GM06990 (cell line): ENCODE data around the gene KIF25.

Experiments used
- DNase-seq: peaks from one replicate; pipeline ENCODE4 v3.0.0-alpha.2; 2011; ENCODE audit not compliant: insufficient read length; ENCODE audit errors: extremely low read depth
- H3K27me3 ChIP-seq: replicated peaks from 2 replicates; pipeline ENCODE4 v1.6.0; 2011; ENCODE audit warnings: low read length; ENCODE audit not compliant: control insufficient read depth, insufficient read depth
- H3K36me3 ChIP-seq: 2 replicates; pipeline ENCODE4 v1.5.1; 2011; ENCODE audit warnings: low read length; ENCODE audit not compliant: control insufficient read depth, insufficient read depth
- H3K4me3 ChIP-seq: replicated peaks from 2 replicates; pipeline ENCODE4 v1.5.1; 2011; ENCODE audit warnings: low read depth, mild to moderate bottlenecking, control low read depth, low read length
- TF ChIP-seq, protein P1 (sequence below): IDR thresholded peaks from 2 replicates; pipeline ENCODE4 v1.5.1; 2011; ENCODE audit warnings: low read length, control low read depth, mild to moderate bottlenecking, inconsistent platforms; ENCODE audit not compliant: insufficient read depth, poor library complexity, severe bottlenecking

KIF25 gene

DNA sequence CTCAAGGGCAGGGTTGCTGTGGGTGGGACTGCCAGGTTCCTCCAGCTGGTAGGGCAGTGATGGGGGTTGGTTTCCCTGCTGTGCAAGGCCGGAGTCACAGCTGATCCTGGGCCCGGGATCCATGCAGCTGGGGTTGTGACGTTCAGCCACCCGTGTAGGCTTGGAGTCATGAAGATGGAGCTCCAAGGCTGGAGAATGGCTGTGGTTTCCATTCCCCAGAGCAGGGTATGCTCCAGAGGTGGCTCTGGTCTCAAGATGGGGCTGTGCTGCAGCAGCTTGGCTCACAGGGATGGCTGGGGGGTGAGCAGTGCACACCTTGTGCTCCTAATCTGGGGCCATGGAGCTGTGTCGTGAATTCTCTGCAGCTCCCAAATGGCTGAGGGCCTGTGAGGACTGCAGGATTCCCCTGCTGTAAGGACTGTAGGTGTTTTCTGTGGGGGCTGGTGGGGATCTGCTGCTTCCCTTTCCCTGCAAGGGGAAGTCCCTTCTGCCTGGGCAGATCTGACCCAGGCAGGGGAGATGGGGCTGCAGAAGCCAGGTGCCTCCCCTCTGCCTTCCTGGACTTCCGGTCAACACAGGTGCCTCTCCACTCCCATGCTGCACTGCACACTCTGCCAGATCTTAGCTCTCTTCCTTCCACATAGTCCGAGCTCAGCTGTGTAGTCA, 15.9 kb downstream of the KIF25 start:
- TF ChIP-seq, protein P1, sequence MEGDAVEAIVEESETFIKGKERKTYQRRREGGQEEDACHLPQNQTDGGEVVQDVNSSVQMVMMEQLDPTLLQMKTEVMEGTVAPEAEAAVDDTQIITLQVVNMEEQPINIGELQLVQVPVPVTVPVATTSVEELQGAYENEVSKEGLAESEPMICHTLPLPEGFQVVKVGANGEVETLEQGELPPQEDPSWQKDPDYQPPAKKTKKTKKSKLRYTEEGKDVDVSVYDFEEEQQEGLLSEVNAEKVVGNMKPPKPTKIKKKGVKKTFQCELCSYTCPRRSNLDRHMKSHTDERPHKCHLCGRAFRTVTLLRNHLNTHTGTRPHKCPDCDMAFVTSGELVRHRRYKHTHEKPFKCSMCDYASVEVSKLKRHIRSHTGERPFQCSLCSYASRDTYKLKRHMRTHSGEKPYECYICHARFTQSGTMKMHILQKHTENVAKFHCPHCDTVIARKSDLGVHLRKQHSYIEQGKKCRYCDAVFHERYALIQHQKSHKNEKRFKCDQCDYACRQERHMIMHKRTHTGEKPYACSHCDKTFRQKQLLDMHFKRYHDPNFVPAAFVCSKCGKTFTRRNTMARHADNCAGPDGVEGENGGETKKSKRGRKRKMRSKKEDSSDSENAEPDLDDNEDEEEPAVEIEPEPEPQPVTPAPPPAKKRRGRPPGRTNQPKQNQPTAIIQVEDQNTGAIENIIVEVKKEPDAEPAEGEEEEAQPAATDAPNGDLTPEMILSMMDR: no peak

DNA sequence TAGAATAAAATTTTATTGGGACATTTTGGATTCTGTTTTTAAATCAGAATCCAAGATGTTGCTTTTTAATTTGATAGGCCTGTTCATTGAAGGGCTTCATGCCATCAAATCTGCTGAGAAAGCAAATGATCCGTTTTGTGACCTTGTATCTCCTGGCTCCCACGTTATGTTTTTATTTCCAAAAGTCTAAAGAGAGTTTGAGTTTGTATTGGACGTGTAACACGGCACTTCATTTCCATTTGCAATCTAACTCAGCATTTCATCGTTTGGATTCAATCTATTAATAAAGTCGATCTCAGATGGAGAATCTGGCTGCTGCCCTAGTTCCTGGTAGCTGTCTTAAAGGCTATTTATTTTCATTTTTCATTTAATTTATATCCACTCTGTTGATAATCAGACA, 17.0 kb downstream of the KIF25 start:
- TF ChIP-seq, protein P1: no peak
- no peak overlapping the region for H3K4me3 ChIP-seq
- H3K36me3 ChIP-seq: no peaks in the 10 kb centered on the region
- H3K27me3 ChIP-seq: no peaks in the 10 kb centered on the region
- no peak for DNase-seq

More for the DNA sequence above, 15.9 kb downstream of the KIF25 start:
- Histone ChIP-seq H3K27me3 (no peaks in the 10 kb centered on the region), H3K36me3 (no peaks in the 10 kb centered on the region), H3K4me3 (no peak overlapping the region)
- DNase-seq: no peak

DNA sequence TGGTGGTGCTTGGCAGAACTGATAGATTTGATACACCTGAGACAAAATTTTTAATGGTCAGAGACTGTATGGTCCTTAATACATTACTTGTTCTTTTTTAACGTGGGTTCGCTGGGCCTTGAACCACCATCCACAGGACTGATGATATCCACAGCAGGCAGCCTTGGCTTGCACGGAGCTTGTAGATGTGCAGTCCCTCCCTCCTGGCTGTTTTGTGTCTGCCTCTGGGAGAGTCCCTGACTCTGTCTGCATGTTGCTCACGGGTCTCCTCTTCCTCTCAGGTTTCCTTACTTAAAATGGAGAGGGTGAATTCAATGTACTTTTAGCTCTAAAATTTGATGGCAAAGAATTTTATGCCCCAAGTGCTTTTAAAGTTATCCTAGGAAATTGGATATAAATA, 17.5 kb downstream of the KIF25 start:
- no peaks in the 10 kb centered on the region for H3K36me3 ChIP-seq
- no peak for DNase-seq
- TF ChIP-seq, protein P1: no peak
- H3K4me3 ChIP-seq: no peak overlapping the region
- no peaks in the 10 kb centered on the region for H3K27me3 ChIP-seq

DNA sequence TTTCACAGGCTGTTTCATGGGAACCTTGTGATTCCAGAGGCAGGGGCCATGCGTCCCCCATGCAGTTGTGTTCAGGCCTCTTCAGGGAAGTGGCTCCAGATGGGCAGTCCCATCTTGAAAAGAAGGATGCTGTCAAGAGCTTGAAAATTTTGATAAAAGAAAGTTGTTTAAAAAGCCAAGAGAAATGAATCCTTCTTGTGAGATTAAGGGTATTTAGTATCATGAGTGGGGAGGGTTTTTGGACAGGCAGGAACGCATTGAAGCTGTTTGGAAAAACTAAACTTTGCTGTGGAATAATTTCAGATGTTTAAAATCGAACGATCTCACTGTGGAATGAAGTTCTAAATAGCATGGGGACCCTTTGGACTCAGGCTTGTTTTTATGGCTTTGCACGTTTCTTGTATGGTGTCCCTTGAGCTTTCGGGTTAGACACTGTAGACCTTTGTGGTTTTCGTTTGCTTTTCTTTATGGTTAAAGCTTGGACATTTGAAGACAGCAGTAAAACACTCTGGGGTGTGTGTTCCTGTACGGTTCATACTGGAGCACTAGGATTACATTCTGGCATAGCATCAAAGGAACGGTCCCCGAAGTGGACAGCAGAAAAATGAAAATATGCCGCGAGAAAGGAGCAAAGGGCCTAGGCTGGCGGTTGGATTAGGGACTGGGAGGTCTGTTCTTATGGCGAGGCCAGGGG, 18.2 kb downstream of the KIF25 start:
- Histone ChIP-seq H3K27me3 (no peaks in the 10 kb centered on the region), H3K4me3 (no peak overlapping the region), H3K36me3 (no peaks in the 10 kb centered on the region)
- TF ChIP-seq, protein P1: no peak
- DNase-seq: no peak

DNA sequence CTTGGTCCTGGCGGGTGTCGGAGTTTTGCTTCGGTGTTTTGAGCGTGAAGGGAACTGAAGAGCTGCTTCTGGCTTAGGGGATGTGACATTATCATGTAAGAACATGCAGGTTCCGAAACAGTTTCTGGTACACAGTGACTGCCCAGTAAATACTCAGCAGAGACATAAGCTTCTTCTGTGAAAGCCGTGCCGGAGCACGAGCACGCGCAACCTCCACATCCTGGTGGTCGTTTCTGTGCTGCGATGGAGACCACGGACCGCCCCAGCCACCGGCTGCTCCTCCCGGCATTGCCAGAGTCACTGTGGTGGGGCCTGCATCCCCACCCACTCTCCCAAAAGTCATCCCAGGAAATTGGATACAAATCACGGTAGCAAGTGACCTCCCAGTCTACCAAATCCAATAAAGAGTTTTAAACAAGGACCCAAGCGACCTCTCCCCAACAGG, 18.7 kb downstream of the KIF25 start:
- TF ChIP-seq, protein P1: no peak
- no peaks in the 10 kb centered on the region for H3K27me3 ChIP-seq
- no peak for DNase-seq
- no peaks in the 10 kb centered on the region for H3K36me3 ChIP-seq
- H3K4me3 ChIP-seq: no peak overlapping the region
